Progenitor cell of endocrine pancreas (in vitro differentiated cells): ENCODE results near the gene TGFB3. TPM values are rescaled to one million over a fixed set of nuclear protein-coding genes. Genes with fewer than 3 reads are reported as not detected.
"Not testable (repeated sequence)": the region's sequence is repeated elsewhere in the genome, so short reads cannot be mapped to it uniquely, and the experiment has no call there.

ENCODE experiments used
- DNase-seq: peaks from one replicate; pipeline ENCODE4 v3.0.0; 2021; ENCODE audit warnings: low spot score; ENCODE audit not compliant: unreplicated experiment
- H3K27ac Mint-ChIP-seq: 2 replicates; pipeline ENCODE4 v1.8.0; 2021; ENCODE audit warnings: mild to moderate bottlenecking, moderate library complexity, mixed read lengths
- H3K27me3 Mint-ChIP-seq: 2 replicates; pipeline ENCODE4 v1.8.0; 2021; ENCODE audit warnings: mixed read lengths
- H3K36me3 Mint-ChIP-seq: 2 replicates; pipeline ENCODE4 v1.8.0; 2022; ENCODE audit warnings: mixed read lengths; ENCODE audit not compliant: insufficient read depth
- H3K4me1 Mint-ChIP-seq: 2 replicates; pipeline ENCODE4 v1.8.0; 2021; ENCODE audit warnings: low read depth, mixed read lengths
- H3K4me3 Mint-ChIP-seq: 2 replicates; pipeline ENCODE4 v1.8.0; 2021; ENCODE audit warnings: low read depth, mild to moderate bottlenecking, moderate library complexity, mixed read lengths
- H3K9me3 Mint-ChIP-seq: 2 replicates; pipeline ENCODE4 v1.8.0; 2021; ENCODE audit warnings: low read depth, mixed read lengths
- CTCF ChIP-seq: fragments of 200-600 bp; sonication (generic); IDR thresholded peaks from one replicate; pipeline ENCODE4 v1.5.0; 2021; ENCODE audit warnings: antibody characterized with exemption, mild to moderate bottlenecking; ENCODE audit not compliant: unreplicated experiment
- total RNA-seq: library from RNA; stranded (reverse); gene quantifications from 2 replicates; pipeline ENCODE4 v1.2.1, GENCODE V29; 2021

The TGFB3 gene
- total RNA-seq, 1 donor from 2014 or later, result 11.7 TPM

GRCh38 chr14:75927564-75928087 is 54.2 kb downstream of the TGFB3 start:
- Mint-ChIP-seq H3K9me3 (peaks cover 3% of the 10 kb centered on the region), H3K36me3 (peaks cover 13% of the 10 kb centered on the region), H3K27me3 (no peaks in the 10 kb centered on the region), H3K4me1 (peaks cover 2% of the 10 kb centered on the region), H3K4me3 (no peak overlapping the region), H3K27ac (no peak overlapping the region)
- TF ChIP-seq CTCF, result no peak
- no peak for DNase-seq

- no peak for DNase-seq
- peak; percentile 7 for TF ChIP-seq CTCF
- Mint-ChIP-seq H3K4me3 (no peak overlapping the region), H3K4me1 (peaks cover 2% of the 10 kb centered on the region), H3K27me3 (no peaks in the 10 kb centered on the region), H3K9me3 (peaks cover 7% of the 10 kb centered on the region), H3K36me3 (peaks cover 17% of the 10 kb centered on the region), H3K27ac (no peak overlapping the region)
Observed at GRCh38 chr14:75926431-75927115, 55.2 kb downstream of the TGFB3 start.

GRCh38 chr14:75925141-75925840 is 56.5 kb downstream of the TGFB3 start:
- H3K27ac Mint-ChIP-seq, H3K4me1 Mint-ChIP-seq, DNase-seq, H3K27me3 Mint-ChIP-seq, H3K4me3 Mint-ChIP-seq: not testable (repeated sequence)
- H3K9me3 Mint-ChIP-seq, result peaks cover 11% of the 10 kb centered on the region
- H3K36me3 Mint-ChIP-seq, result peaks cover 27% of the 10 kb centered on the region

- H3K36me3 Mint-ChIP-seq, result peaks cover 26% of the 10 kb centered on the region
- not testable (repeated sequence) for H3K27me3 Mint-ChIP-seq, H3K4me3 Mint-ChIP-seq, H3K4me1 Mint-ChIP-seq, DNase-seq
- peak overlapping the region; percentile 29 for H3K27ac Mint-ChIP-seq
- H3K9me3 Mint-ChIP-seq, result peaks cover 11% of the 10 kb centered on the region
Observed at GRCh38 chr14:75920421-75920820, 61.4 kb downstream of the TGFB3 start.

- H3K4me1 Mint-ChIP-seq, result peaks cover 5% of the 10 kb centered on the region
- no peak for TF ChIP-seq CTCF
- no peak overlapping the region for H3K27ac Mint-ChIP-seq
- H3K4me3 Mint-ChIP-seq, result no peak overlapping the region
- no peaks in the 10 kb centered on the region for H3K27me3 Mint-ChIP-seq
- no peak for DNase-seq
- peaks cover 8% of the 10 kb centered on the region for H3K9me3 Mint-ChIP-seq
- peaks cover 16% of the 10 kb centered on the region for H3K36me3 Mint-ChIP-seq
Observed at GRCh38 chr14:75917946-75918335, 63.9 kb downstream of the TGFB3 start.

- H3K27me3 Mint-ChIP-seq, result no peaks in the 10 kb centered on the region
- no peak for TF ChIP-seq CTCF
- H3K27ac Mint-ChIP-seq, result peak overlapping the region; percentile 59
- no peak for DNase-seq
- H3K4me1 Mint-ChIP-seq, result peaks cover 5% of the 10 kb centered on the region
- H3K9me3 Mint-ChIP-seq, result peaks cover 8% of the 10 kb centered on the region
- H3K4me3 Mint-ChIP-seq, result no peak overlapping the region
- peaks cover 16% of the 10 kb centered on the region for H3K36me3 Mint-ChIP-seq
Observed at GRCh38 chr14:75917322-75917945, 64.4 kb downstream of the TGFB3 start.
